NCI-H1048 (cell line): Measurements from ENCODE around the gene RELCH.
A peak's percentile ranks its signal among the peaks of the same experiment; 100 is the strongest.
"Not testable (repeated sequence)": the region's sequence is repeated elsewhere in the genome, so short reads cannot be mapped to it uniquely, and the experiment has no call there.

ENCODE experiments used
- DNase-seq: peaks from one replicate; lab custom pipeline; 2025; lab: John Stamatoyannopoulos, UW

The RELCH gene, protein sequence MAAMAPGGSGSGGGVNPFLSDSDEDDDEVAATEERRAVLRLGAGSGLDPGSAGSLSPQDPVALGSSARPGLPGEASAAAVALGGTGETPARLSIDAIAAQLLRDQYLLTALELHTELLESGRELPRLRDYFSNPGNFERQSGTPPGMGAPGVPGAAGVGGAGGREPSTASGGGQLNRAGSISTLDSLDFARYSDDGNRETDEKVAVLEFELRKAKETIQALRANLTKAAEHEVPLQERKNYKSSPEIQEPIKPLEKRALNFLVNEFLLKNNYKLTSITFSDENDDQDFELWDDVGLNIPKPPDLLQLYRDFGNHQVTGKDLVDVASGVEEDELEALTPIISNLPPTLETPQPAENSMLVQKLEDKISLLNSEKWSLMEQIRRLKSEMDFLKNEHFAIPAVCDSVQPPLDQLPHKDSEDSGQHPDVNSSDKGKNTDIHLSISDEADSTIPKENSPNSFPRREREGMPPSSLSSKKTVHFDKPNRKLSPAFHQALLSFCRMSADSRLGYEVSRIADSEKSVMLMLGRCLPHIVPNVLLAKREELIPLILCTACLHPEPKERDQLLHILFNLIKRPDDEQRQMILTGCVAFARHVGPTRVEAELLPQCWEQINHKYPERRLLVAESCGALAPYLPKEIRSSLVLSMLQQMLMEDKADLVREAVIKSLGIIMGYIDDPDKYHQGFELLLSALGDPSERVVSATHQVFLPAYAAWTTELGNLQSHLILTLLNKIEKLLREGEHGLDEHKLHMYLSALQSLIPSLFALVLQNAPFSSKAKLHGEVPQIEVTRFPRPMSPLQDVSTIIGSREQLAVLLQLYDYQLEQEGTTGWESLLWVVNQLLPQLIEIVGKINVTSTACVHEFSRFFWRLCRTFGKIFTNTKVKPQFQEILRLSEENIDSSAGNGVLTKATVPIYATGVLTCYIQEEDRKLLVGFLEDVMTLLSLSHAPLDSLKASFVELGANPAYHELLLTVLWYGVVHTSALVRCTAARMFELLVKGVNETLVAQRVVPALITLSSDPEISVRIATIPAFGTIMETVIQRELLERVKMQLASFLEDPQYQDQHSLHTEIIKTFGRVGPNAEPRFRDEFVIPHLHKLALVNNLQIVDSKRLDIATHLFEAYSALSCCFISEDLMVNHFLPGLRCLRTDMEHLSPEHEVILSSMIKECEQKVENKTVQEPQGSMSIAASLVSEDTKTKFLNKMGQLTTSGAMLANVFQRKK

DNA sequence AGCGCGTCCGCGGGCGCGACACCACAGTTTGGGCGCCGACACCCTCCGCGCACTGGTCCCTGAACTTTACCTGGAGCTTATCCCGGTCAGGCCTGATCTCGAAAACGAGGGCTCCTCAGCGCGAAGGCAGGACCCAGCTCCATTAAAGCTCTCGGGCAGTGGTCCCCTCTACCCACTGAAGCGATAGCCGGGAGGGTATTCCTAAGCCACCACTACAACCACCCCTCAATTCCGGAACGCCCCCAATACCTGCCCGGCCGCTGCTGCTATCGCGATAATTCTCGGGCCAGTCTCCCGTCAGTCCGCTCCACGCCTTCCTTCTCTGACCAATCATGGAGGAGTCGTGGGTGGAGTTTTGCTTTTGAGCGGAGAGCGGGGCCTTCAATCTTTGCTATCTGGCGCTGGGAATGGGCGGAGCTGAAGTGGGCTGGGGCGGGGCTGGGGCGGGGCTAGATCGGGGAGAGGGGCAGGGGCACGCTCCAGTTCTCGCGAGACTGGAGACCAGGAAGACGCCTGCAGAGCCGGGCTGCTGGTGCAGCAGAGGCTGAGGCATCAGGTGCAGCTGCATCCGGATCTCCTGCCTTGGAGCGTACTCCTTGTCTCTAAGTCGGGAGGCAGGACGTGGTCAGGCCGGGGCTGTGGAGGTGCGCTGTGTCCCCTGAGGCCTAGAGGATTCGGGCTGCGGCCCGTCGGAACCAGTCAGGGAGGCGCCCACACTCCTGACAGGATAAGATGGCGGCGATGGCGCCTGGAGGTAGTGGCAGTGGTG lies at the start of gene RELCH, which contains the start of gene PIGN:
Gene RELCH, plus strand, starts transcription at position 482 of the 769 bp plus-strand sequence. Its CDS starts 251 bp downstream, at position 733.
Gene PIGN, minus strand, starts transcription at position 283 of the 769 bp plus-strand sequence. CDS start 25,703 bp downstream, outside the sequence.
- DNase-seq = peak; percentile 98

DNA sequence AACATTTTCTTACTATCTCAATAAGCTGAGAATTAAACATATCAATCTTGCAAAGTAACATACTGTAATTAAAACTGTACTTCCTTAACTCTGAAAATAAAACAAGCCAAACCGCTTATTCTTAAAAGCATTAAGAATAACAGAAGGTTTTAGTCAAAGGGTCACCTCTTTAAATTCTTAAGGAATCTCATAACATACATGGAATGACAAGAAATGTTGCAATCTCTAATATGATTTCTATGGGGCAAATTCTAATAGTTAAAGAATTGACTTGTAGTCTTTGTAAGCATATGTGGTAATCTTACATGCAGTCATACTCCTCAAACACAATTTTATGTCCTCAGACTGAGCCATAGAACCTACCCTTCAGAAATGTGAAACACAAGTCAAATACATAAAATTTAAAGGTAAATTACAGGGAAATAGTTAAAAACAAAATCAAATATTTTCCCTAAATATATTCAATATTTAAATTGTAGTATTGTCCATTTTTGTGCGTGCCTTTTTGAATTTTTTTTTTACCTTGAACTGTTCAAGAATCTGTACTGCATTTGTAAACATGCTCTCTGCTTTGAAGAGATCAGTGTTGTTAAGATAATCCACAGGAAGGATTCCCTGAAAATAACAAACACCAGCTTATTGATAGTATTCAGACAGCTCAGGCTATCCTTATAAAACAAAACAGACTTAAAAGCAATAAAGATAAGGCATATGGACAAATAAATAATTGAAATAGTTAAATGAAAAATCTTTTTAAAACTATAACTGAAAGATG lies 48.4 kb upstream of the RELCH start:
- DNase-seq = no peak

DNA sequence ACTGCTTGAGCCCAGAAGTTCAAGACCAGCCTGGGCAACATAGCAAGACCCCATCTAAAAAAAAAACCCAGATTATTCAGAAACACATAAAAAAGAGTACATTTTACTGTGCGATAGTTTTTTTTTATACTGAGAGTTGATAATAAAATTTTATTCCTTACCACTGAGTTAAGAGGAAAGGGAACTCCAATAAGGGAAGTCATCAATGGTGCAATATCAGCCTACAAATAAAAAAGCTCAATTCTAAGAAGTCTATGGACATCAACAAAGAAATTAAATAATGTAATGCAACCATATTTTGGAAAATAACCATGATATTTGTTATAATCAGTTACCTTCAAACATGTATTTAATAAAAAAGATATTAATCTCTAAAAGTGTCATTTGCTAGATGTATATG lies 46.8 kb upstream of the RELCH start:
- DNase-seq = no peak

DNA sequence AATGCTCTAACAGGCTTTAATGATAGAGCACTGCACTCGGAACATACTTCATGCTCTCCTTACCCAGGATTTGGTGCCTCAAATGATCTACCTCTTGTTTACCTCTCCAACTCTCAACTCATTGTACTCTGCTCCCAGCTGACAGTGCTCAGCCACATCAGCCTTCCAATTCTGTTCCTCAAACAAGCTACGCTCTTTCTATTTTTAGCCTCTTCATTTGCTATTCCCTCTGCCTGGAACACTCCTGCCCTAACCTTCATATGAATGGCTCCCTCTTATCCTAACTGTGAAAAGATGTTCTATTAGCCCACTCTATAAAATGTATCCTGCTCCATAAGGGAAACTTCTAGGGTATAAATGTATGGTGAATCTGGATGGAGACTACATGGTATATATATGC lies 42.7 kb upstream of the RELCH start:
- DNase-seq = no peak

DNA sequence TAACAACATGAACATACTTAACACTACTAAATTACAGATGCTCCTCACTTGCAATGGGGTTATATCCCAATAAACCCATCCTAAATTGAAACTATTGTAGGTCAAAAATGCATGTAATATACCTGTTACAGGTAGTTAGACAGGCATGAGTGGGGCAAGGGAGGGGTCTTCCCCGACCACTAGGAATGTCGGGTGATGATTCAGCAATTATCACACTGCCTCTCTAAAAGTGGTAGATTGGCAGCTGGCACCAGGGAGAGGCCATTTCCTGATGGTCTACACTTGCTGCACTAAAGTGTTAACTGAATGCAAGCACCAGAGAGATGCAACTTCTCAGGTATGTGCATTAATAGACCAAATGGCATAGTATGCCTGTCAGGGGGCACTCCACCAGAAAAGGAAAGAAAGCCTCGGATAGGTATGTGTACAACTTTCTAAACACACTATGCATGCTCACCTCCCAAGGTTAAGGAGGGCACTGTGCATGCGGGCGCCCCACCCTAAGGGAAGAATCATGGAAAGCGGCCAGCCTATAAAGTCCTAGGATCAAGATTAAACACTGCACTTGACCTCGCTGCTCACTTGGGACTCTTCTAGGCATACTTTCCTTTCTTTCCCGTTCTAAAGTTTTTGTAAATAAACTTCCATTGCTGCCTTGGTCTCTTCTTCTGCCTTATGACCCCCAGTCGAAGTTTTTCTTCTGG lies 35.8 kb upstream of the RELCH start:
- DNase-seq = no peak

DNA sequence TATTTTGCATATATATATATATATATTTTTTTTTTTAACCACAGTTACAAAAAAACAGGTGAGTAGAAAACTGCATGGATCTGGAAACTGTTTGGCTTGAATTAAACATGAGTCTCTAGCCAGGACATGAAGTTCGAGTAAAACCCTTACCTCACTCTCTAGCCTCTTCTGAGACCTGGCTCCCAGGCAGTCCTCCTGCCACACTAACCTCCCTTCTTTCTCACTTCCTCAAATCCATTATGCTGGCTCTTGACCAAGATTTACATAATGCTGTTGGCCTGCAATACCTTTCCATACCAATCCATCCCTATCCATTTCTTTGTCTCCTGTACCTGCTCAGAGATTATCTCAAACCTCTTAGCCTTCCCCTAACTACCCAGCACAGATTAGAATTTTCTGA lies 34.2 kb upstream of the RELCH start:
- DNase-seq = no peak

DNA sequence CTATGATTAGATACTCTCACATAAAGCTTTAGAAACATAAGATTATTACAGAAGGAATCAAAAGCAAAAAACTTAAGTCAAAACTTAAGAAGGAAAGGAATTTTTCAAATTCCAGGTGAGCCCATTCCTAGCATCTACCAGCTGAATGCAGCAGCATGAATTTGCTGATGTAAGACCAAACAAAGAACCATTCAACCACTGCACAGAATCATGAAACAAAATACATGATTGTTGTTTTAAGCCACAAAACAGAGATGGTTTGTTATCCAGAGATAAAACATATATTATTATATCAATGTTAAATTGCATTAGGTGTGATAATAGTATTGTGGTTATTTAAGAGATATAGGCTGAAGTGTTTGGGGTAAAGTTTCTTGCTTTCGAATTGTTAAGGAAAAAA lies 29.2 kb upstream of the RELCH start:
- DNase-seq = no peak

DNA sequence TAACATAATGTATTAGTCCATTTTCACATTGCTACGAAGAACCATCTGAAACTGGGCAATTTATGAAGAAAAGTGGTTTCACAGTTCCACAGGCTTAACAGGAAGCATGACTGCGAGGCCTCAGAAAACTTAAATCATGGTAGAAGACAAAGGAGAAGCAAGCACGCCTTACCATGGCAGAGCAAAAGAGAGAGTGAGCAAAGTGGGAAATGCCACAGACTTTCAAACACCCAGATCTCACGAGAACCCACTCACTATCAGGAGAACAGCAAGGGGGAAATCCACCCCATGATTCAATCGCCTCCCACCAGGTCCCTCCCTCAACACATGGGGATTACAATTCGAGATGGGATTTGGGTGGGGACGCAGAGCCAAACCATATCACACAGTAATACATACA lies 22.7 kb upstream of the RELCH start:
- no peak for DNase-seq

DNA sequence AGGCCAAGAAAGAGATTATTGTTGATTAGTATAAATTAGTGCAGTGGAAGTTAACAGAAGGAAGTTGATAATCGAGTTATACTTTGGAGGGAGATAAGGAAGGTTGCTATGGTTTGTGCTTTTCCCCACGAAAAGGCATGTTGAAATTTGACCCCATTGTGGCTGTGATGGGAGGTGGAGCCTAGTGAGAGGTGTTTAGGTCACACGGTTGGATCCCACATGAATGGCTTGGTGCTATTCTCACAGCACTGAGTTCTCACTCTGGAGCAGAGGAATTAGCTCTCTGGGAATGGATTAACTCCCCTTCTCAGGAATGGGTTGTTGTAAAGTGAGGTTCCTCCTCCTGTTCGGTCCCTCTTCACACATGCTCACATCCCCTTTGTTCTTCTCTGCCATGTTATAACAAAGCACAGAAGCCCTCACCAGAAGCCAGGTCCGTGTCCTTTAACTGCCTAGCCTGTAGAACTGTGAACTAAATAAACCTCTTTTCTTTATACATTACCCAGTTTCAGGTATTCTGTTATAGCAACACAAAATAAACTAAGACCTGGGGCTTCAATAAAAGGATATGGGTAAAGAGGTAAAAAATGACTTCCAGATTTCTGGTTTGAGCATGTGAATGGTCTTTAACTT lies 22.1 kb upstream of the RELCH start:
- no peak for DNase-seq

DNA sequence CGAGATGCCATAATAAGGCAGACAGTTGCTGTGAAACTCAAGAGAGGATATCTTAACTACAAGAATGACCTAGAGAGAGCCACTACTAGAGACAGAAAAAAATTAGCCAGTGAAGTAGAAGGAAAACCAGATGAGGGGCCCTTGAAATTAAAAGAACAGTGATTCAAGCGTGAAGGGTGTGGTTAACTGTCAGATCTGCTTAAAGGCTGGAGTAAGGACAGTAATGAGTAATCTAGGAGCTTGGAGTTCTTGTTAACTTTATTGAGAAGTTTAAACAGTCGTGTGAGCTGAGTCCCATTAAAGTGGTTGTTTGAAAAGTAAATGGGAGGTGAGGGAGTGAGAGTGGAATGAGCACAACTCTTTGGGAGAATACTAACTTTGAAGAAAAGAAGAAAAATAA lies 21.5 kb upstream of the RELCH start:
- no peak for DNase-seq

DNA sequence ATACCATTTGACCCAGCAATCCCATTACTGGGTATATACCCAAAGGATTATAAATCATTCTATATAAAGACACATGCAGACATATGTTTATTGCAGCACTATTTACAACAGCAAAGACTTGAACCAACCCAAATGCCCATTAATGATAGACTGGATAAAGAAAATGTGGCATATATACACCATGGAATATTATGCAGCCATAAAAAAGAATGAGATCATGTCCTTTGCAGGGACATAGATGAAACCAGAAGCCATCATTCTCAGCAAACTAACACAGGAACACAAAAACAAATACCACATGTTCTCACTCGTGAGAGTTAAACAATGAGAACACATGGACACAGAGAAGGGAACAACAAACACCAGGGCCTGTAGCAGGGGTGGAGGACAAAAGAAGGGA lies 20.5 kb upstream of the RELCH start:
- not testable (repeated sequence) for DNase-seq

DNA sequence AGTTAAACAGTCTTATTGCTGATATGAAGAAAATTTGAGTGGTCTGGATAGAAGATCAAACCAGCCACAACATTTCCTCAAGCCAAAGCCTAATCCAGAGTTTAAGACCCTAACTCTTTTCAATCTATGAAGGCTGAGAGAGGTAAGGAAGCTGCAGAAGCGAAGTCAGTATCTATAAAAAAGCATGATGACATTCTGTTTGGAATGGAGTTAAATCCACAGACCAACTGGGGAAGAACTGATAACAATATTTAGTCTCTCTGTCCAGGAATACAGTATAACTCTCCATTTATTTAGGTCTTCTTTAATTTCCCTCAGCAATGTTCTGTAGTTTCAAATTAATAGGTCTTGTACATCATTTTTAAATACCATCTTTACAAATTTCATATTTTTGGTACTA lies 16.2 kb upstream of the RELCH start:
- no peak for DNase-seq

DNA sequence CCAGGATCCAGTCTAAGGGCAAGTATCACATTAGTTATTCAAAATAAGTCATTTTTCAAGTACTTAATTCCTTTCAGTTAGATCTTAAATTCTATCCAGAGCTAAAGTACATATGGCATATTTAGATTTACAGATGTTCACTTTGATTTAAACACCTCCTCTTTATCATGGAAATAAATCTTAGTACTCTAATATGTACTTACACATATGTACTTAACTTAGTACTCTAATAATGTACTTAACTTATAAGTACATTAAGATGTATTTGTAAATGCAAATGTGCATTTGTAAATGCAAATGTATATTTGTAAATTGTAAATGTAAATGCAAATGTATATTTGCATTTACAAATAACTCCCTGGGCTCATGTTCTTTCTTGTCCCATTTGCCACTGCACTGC lies 14.8 kb upstream of the RELCH start:
- no peak for DNase-seq

DNA sequence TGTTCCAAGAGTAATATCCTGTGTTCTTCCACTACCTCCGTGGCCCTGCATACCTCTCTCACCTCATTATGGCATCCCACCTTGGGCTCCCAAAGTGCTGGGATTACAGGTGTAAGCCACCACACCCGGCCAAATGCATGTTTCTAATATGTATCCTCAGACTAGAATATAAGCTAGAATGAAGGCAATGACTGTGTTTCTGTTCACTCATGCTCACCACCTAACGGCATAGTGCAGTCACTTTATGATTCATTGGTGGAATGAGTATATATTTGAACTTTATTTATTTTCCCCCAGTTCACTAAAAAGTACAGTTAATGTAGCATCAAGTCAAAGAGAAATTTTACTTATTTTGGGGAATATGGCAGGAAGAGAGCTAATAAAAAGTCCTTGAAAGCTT lies 11.5 kb upstream of the RELCH start:
- DNase-seq = no peak

DNA sequence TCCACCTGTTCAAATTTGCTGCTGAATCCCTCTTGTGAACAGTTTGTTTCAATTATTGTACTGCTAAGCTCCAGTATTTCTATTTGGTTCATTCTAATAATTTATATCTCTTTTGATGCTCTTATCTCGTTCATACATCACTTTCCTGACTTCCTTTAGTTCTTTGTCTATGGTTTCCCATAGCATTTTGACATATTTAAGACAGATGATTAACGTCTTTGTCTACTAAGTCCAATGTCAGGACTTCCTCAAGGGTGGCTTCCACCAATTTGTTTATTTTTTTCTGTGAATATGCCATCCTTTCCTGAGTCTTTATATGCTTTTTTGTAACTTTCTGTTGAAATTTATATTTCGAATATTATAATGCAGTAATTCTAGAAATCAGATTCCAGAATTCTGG lies 9.8 kb upstream of the RELCH start:
- no peak for DNase-seq

DNA sequence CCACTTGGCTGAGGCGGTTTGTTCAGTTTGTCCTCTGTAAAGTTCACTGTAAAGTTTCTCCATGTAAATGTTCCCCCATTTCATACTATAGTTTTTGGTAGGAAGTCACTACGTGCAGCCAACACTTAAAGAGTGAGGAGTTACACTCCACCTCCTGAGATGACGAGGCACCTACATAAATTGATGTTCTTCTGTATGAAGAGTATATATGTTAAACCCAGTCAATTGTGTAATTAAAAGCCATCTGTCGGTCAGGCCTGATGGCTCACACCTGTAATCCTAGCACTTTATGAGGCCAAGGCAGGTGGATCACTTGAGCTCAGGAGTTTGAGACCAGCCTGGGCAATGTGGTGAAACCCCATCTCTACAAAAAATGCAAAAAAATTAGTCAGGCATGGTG lies 7.8 kb upstream of the RELCH start:
- DNase-seq = no peak

DNA sequence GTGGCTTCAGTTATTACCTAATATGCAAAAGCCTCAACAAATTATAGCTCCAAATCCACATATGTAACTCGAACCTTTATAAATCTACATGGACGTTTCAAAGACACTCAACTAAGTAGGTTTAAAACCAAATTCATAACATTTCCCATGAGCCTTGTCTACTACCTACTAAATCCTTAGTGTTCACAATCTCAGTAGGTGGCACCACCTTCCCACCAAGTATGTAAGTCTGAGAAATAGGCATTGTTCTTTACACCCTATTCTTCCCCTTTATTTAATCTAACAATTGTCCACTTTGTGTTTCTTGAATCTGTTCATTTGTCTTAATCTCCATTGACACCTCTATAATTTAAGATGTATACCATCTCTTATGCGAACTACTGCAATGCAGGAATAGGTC lies 4.8 kb upstream of the RELCH start:
- no peak for DNase-seq

DNA sequence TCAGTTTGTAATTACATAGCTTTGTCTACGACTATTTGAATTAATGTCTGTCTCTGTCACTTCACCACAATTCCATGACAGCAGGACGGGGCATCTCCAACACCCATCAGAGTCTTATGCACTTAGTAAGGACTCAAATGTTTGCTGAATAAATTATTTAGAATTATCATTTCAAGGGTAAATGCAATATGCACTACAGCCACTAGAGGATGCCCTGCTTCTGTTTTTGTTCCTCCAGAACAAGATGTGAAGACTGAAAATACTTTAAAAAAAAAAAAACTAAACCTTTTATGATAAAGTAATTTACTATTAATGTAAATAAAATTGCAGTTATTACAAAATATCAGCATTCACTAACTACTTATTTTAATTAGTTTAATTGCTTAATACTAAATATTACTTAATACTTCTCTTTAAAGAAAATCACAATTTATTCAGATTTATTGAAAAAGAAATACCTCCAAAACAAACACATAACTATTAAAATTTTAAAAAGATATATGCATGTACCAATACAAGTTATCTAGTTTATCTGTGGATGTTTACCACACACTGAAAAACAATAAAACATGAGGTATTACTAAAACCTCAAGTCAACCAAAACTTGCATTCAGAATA lies 3.4 kb upstream of the RELCH start:
- peak; percentile 27 for DNase-seq

DNA sequence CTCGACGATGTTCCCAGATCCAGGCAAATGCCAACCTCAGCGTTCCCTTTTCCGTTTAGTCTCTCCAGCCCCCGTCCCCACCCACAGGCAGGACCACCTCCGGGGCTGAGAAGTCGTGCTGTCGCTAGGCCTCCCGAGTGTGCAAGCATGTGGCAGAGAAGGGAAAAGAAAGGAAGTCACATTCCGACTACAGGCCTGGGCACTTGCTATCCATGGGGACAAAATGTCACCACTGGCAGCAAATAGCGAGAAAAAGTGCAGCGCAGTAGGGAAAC lies 619 bp upstream of the RELCH start:
- no peak for DNase-seq
